HepG2 (cell line): ENCODE results near the gene ENTREP3. TPM values are rescaled to one million over a fixed set of nuclear protein-coding genes. Genes with fewer than 3 reads are reported as not detected.

ENCODE experiments used
- ATAC-seq: fragments of 200-7000 bp; cut with Tn5 transposase; 3 replicates; pipeline ENCODE4 v1.9.1; 2020; ENCODE audit warnings: mild to moderate bottlenecking, moderate library complexity
- BruUV-seq: library from RNA; stranded (reverse); fragments of 400-500 nt; replicated peaks from 2 replicates; lab custom pipeline; 2021; lab: Mats Ljungman, UMichigan
- CTCF ChIA-PET: fragments of 300-600 bp; formaldehyde crosslinking; extraction: SDS; loops from one replicate; lab custom pipeline; 2021; ENCODE audit warnings: low total read pairs, inconsistent platforms, low intra/inter-chr PET ratio; lab: Yijun Ruan, JAX
- POLR2A ChIA-PET: fragments of 350-600 bp; sonication (Branson Sonifier 250); formaldehyde crosslinking; loops from one replicate; lab custom pipeline; 2020; ENCODE audit warnings: antibody characterized with exemption, inconsistent platforms; lab: Yijun Ruan, JAX
- DNase-seq: peaks from one replicate; pipeline ENCODE4 v3.0.0-alpha.2; 2015; ENCODE audit warnings: low spot score
- FAIRE-seq: peaks from 3 replicates; lab custom pipeline; 2011; peaks lifted over from hg19 to GRCh38; lab: Jason Lieb, UNC
- H2AFZ ChIP-seq: one replicate; pipeline ENCODE4 v1.6.1; 2011; ENCODE audit warnings: low read length, inconsistent platforms
- H3K27ac ChIP-seq: fragments of 300-600 bp; 3 replicates; pipeline ENCODE4 v1.8.0; 2011; ENCODE audit warnings: mixed run types, mild to moderate bottlenecking, mixed read lengths, low read length, inconsistent platforms; ENCODE audit not compliant: insufficient read depth; ENCODE audit errors: extremely low read length
- H3K27me3 ChIP-seq, 2 experiments: fragments of 200-600 bp in 1 of 2; 2 replicates in 1 of 2; 3 replicates in 1 of 2; pipeline versions ENCODE4 v1.6.0 to v1.8.0; 2011; ENCODE audit warnings: low read length in 2 of 2, mild to moderate bottlenecking in 2 of 2, moderate library complexity in 2 of 2, inconsistent platforms in 1 of 2; ENCODE audit not compliant: insufficient read depth in 2 of 2, control insufficient read depth in 1 of 2
- H3K36me3 ChIP-seq, 2 experiments: fragments of 200-600 bp in 1 of 2; replicated peaks in 1 of 2; 2 replicates in 1 of 2; 3 replicates in 1 of 2; pipeline versions ENCODE4 v1.5.1 to v1.8.0; 2011; ENCODE audit warnings: low read length in 2 of 2, inconsistent platforms in 1 of 2; ENCODE audit not compliant: insufficient read depth in 2 of 2, control insufficient read depth in 1 of 2
- H3K4me1 ChIP-seq: 2 replicates; pipeline ENCODE4 v1.5.1; 2012; ENCODE audit warnings: low read length, inconsistent platforms; ENCODE audit not compliant: insufficient read depth
- H3K4me2 ChIP-seq: 2 replicates; pipeline ENCODE4 v1.6.0; 2011; ENCODE audit warnings: low read depth, low read length, inconsistent platforms
- H3K4me3 ChIP-seq, 3 experiments: fragments of 200-600 bp in 1 of 3; sonication (generic), shearing (Covaris generic) in 1 of 3; replicated peaks in 1 of 3; 2 replicates each; pipeline ENCODE4 v1.5.1; 2011 to 2016; ENCODE audit warnings: low read length in 3 of 3, inconsistent platforms in 2 of 3, low read depth in 2 of 3, mild to moderate bottlenecking in 2 of 3, control low read depth in 1 of 3, mixed read lengths in 1 of 3; ENCODE audit not compliant: insufficient read depth in 1 of 3
- H3K79me2 ChIP-seq: one replicate; pipeline ENCODE4 v1.6.1; 2011; ENCODE audit warnings: low read length, inconsistent platforms; ENCODE audit not compliant: insufficient read depth
- H3K9ac ChIP-seq: 2 replicates; pipeline ENCODE4 v1.6.0; 2011; ENCODE audit warnings: mild to moderate bottlenecking, low read depth, low read length, inconsistent platforms; ENCODE audit not compliant: insufficient read depth
- H3K9me3 ChIP-seq: 2 replicates; pipeline ENCODE4 v1.5.1; 2012; ENCODE audit warnings: mild to moderate bottlenecking, low read length
- H4K20me1 ChIP-seq: 2 replicates; pipeline ENCODE4 v1.6.0; 2011; ENCODE audit warnings: inconsistent platforms, mild to moderate bottlenecking, low read length, moderate library complexity; ENCODE audit not compliant: insufficient read depth
- HNRNPL ChIP-seq: fragments of 200-400 bp; formaldehyde crosslinking; IDR thresholded peaks from 2 replicates; pipeline ENCODE4 v1.6.1; 2017; ENCODE audit warnings: mild to moderate bottlenecking, low read depth, low read length
- HOMEZ ChIP-seq: IDR thresholded peaks from 2 replicates; pipeline ENCODE4 v1.6.1; 2016; ENCODE audit warnings: low read depth
- IRF1 ChIP-seq: sonication (generic); formaldehyde crosslinking; IDR thresholded peaks from 2 replicates; pipeline ENCODE4 v1.4.0; 2020; ENCODE audit warnings: low read depth, mild to moderate bottlenecking, missing genetic modification reagents
- IRX3 ChIP-seq: sonication (generic); formaldehyde crosslinking; IDR thresholded peaks from 2 replicates; pipeline ENCODE4 v1.8.1; 2023; ENCODE audit warnings: mild to moderate bottlenecking, low read depth, missing genetic modification reagents, borderline replicate concordance
- MTERF4 ChIP-seq: sonication (generic); formaldehyde crosslinking; IDR thresholded peaks from 2 replicates; pipeline ENCODE4 v1.8.0; 2023; ENCODE audit warnings: mild to moderate bottlenecking, missing genetic modification reagents
- RAD51 ChIP-seq: fragments of 450-650 bp; IDR thresholded peaks from 2 replicates; pipeline ENCODE4 v1.6.1; 2016; ENCODE audit warnings: borderline replicate concordance
- TFAP4 ChIP-seq: sonication (generic); IDR thresholded peaks from 2 replicates; pipeline ENCODE4 v1.6.1; 2016; ENCODE audit warnings: low read depth, borderline replicate concordance
- TOE1 ChIP-seq: sonication (generic); formaldehyde crosslinking; IDR thresholded peaks from 2 replicates; pipeline ENCODE4 v1.4.0; 2020; ENCODE audit warnings: mild to moderate bottlenecking, missing genetic modification reagents
- U2AF1 ChIP-seq: fragments of 200-400 bp; formaldehyde crosslinking; optimal IDR thresholded peaks from 2 replicates; pipeline ENCODE3; 2017; ENCODE audit warnings: mild to moderate bottlenecking, low read depth, low read length
- ZEB1 ChIP-seq: IDR thresholded peaks from 2 replicates; pipeline ENCODE4 v1.6.1; 2012; ENCODE audit warnings: mild to moderate bottlenecking, low read depth, inconsistent platforms; ENCODE audit not compliant: insufficient replicate concordance
- ZFX ChIP-seq: sonication (generic); formaldehyde crosslinking; IDR thresholded peaks from 2 replicates; pipeline ENCODE4 v1.4.0; 2020; ENCODE audit warnings: mild to moderate bottlenecking, low read depth, missing genetic modification reagents, moderate library complexity
- ZNF274 ChIP-seq: sonication (generic); formaldehyde crosslinking; IDR thresholded peaks from 2 replicates; pipeline ENCODE4 v1.5.1; 2020; ENCODE audit warnings: mild to moderate bottlenecking, missing genetic modification reagents
- ZNF333 ChIP-seq: sonication (generic); formaldehyde crosslinking; IDR thresholded peaks from 2 replicates; pipeline ENCODE4 v1.4.0; 2020; ENCODE audit warnings: mild to moderate bottlenecking, missing genetic modification reagents, borderline replicate concordance
- ZNF335 ChIP-seq: sonication (generic); formaldehyde crosslinking; IDR thresholded peaks from 2 replicates; pipeline ENCODE4 v1.4.0; 2020; ENCODE audit warnings: missing genetic modification reagents
- ZNF567 ChIP-seq: sonication (generic); formaldehyde crosslinking; IDR thresholded peaks from 2 replicates; pipeline ENCODE4 v1.8.1; 2023; ENCODE audit warnings: mild to moderate bottlenecking, missing genetic modification reagents, borderline replicate concordance
- WGBS: methylation state at CpG from one replicate; pipeline ENCODE4 v1.1.6; 2017; ENCODE audit warnings: low lambda C conversion rate; 5-methylcytosine and 5-hydroxymethylcytosine counted together
- in situ Hi-C: cut with HindIII; loops from 2 replicates; pipeline ENCODE4 v1.10.0; 2017; ENCODE audit warnings: low pct_unique_long_range_greater_than_20kb; ENCODE audit not compliant: extremely low pct_ligation_motif_present
- intact Hi-C: fragments of 100-400 bp; cut with micrococcal nuclease; formaldehyde crosslinking; loops from one replicate; pipeline ENCODE4 v1.10.0; 2022; ENCODE audit not compliant: unreplicated experiment
- polyA plus RNA-seq, 8 experiments: library from polyadenylated mRNA; depleted of rRNA in 3 of 8; stranded (reverse) in 7 of 8; unstranded in 1 of 8; fragments of >200 nt; fragmentation: Illumina TruSeq in 4 of 8; extraction: Trizol in 4 of 8; gene quantifications; 2 replicates each; pipeline versions ENCODE4 v1.2.1 to v1.2.3, GENCODE V29; 2011 to 2016; ENCODE audit warnings: low read depth in 4 of 8, missing spikeins in 1 of 8, mixed read lengths in 1 of 8; ENCODE audit not compliant: insufficient read depth in 1 of 8
- total RNA-seq, 5 experiments: library from RNA; depleted of rRNA; stranded (reverse); fragments of >200 nt; fragmentation: Illumina TruSeq; extraction: Trizol; gene quantifications; 2 replicates each; pipeline ENCODE4 v1.2.3, GENCODE V29; 2016; ENCODE audit warnings: low read depth in 1 of 5

ENTREP3 gene
- total and polyA plus RNA-seq, 2 of the 13 experiments (the other 11 are each of a cell fraction or from before 2014, with no cell fraction given): 4.1 to 9.9 TPM

- TF ChIP-seq HOMEZ (peak; percentile 59; the same call in 1 of the 2 replicates), MTERF4 (CRISPR knock-in tag) (peak; percentile 68; the same call in 1 of the 2 replicates), TOE1 (CRISPR knock-in tag) (0 out of 2 replicates have a peak, but pooled peaks have one; percentile 23), RAD51 (peak; percentile 95), IRF1 (CRISPR knock-in tag) (0 out of 2 replicates have a peak, but pooled peaks have one; percentile 51)
Measured at GRCh38 chr1:155261852-155262673, 6.8 kb upstream of the ENTREP3 start, which contains the start of gene SCAMP3 (continued).

- ATAC-seq (peak; percentile 9), FAIRE-seq (no peak), DNase-seq (no peak)
- peaks cover 15% of the 10 kb centered on the region for H3K4me1 ChIP-seq
- H3K4me2 ChIP-seq: peak overlapping the region; percentile 98
- peaks cover 15% of the 10 kb centered on the region for H3K79me2 ChIP-seq
- ChIA-PET POLR2A (interaction anchor here (1.0 to 4.8 kb wide), 11 partner anchors 10 to 302 kb away, joined by 3 to 69 read pairs (median 3); partner anchors contain the start of genes CLK2 and PKLR), CTCF (interaction anchor here (1.1 kb wide), 1 partner anchor 11 kb away, joined by 6 read pairs; no protein-coding TSS in a partner anchor)
- H3K27ac ChIP-seq: peak overlapping the region; percentile 73
- H2AFZ ChIP-seq: no peak overlapping the region
- peaks cover 17 to 43% of the 10 kb centered on the region in 2 experiments for H3K36me3 ChIP-seq
- intact Hi-C loops (no loop called here), in situ Hi-C loops (no loop called here)
- no TSS peak for BruUV-seq
- no peaks in the 10 kb centered on the region for H4K20me1 ChIP-seq
- H3K9ac ChIP-seq: peak overlapping the region; percentile 82
- 3% methylated on average over 6 of the region's 9 CpGs for WGBS
- H3K27me3 ChIP-seq: no peaks in the 10 kb centered on the region; a peak in 1 of 5 replicates
- no peaks in the 10 kb centered on the region for H3K9me3 ChIP-seq
- H3K4me3 ChIP-seq: peak overlapping the region; percentile 84 to 90 (median 84)
- TF ChIP-seq IRX3 (0 out of 2 replicates have a peak, but pooled peaks have one; percentile 32), ZEB1 (peak; percentile 1), HNRNPL (0 out of 2 replicates have a peak, but pooled peaks have one; percentile 74), U2AF1 (peak; percentile 32), ZNF335 (0 out of 2 replicates have a peak, but pooled peaks have one; percentile 4), TFAP4 (peak; percentile 33; the same call in 1 of the 2 replicates), ZNF333 (no peak), ZNF567 (CRISPR knock-in tag) (0 out of 2 replicates have a peak, but pooled peaks have one; percentile 14), ZFX (CRISPR knock-in tag) (no peak), ZNF274 (CRISPR knock-in tag) (0 out of 2 replicates have a peak, but pooled peaks have one; percentile 0)
Measured at GRCh38 chr1:155261493-155261851, 6.2 kb upstream of the ENTREP3 start.
